Suprapubic skin (tissue), 4 donors: ENCODE results near the gene KY. TPM values are rescaled to one million over a fixed set of nuclear protein-coding genes. Genes with fewer than 3 reads are reported as not detected.

Experiments
- total RNA-seq, 4 donors: library from RNA; depleted of rRNA; stranded (reverse); fragments of >200 nt; gene quantifications; one replicate each; pipeline ENCODE4 v1.1.0, GENCODE V29; 2016

Gene KY
- total RNA-seq, 4 donors from 2014 or later, result 41.9 to 99.8 (median 53.9) TPM

Other genes starting within 250 kb of the KY start
- 10 to 100 TPM; 20.8 to 51.2 (median 46.0) TPM for gene ANAPC13, start 165.0 kb downstream of the KY start, total RNA-seq
- gene CEP63, start 165.0 kb downstream of the KY start, total RNA-seq, result 10 to 100 TPM; 14.1 to 20.8 (median 16.5) TPM
- 10 to 100 TPM in 3 of 4 donors, 1 to 10 TPM in 1; 8.5 to 30.7 (median 18.5) TPM for gene EPHB1, start 144.2 kb upstream of the KY start, total RNA-seq